Small intestine (tissue), 7 donors: Measurements from ENCODE around the gene TCERG1L. TPM values are rescaled to one million over a fixed set of nuclear protein-coding genes. Genes with fewer than 3 reads are reported as not detected.

Source experiments
- DNase-seq, 2 donors: peaks; one replicate each; pipeline versions ENCODE4 v3.0.0 to v3.0.0-alpha.2; 2013
- FAIRE-seq: peaks from 2 replicates; lab custom pipeline; 2012; peaks lifted over from hg19 to GRCh38; lab: Jason Lieb, UNC
- H3K27ac ChIP-seq, 3 donors: one replicate each; pipeline ENCODE4 v1.5.1; 2013; ENCODE audit warnings: low read length in 2 of 3, mild to moderate bottlenecking in 2 of 3, control low read depth in 1 of 3, inconsistent platforms in 1 of 3, low read depth in 1 of 3, moderate library complexity in 1 of 3
- H3K27me3 ChIP-seq, 3 donors: one replicate each; pipeline ENCODE4 v1.6.1; 2013; ENCODE audit warnings: low read length in 3 of 3, inconsistent platforms in 1 of 3; ENCODE audit not compliant: control insufficient read depth in 3 of 3, insufficient read depth in 3 of 3
- H3K36me3 ChIP-seq, 3 donors: one replicate each; pipeline ENCODE4 v1.6.1; 2013; ENCODE audit warnings: low read length in 3 of 3, inconsistent platforms in 1 of 3, low read depth in 1 of 3, mild to moderate bottlenecking in 1 of 3, moderate library complexity in 1 of 3; ENCODE audit not compliant: control insufficient read depth in 3 of 3, insufficient read depth in 2 of 3
- H3K4me1 ChIP-seq, 3 donors: one replicate each; pipeline ENCODE4 v1.6.1; 2013; ENCODE audit warnings: low read length in 2 of 3, inconsistent platforms in 1 of 3, low read depth in 1 of 3, mild to moderate bottlenecking in 1 of 3, moderate library complexity in 1 of 3; ENCODE audit not compliant: control insufficient read depth in 3 of 3, insufficient read depth in 2 of 3
- H3K4me3 ChIP-seq, 3 donors: one replicate each; pipeline ENCODE4 v1.5.1; 2013; ENCODE audit warnings: low read length in 3 of 3, control low read depth in 1 of 3, inconsistent platforms in 1 of 3, low read depth in 1 of 3, mild to moderate bottlenecking in 1 of 3, moderate library complexity in 1 of 3
- H3K9me3 ChIP-seq, 2 donors: one replicate each; pipeline ENCODE4 v1.6.1; 2013; ENCODE audit warnings: low read depth in 1 of 2, low read length in 1 of 2; ENCODE audit not compliant: control insufficient read depth in 2 of 2, insufficient read depth in 1 of 2
- WGBS, 3 donors: extraction: QIAGEN DNeasy Blood & Tissue Kit; methylation state at CpG; one replicate each; pipeline ENCODE4 v1.1.7; 2013; 5-methylcytosine and 5-hydroxymethylcytosine counted together
- polyA plus RNA-seq, 4 donors: library from polyadenylated mRNA; stranded (reverse) in 3 of 4; unstranded in 1 of 4; fragments of 200-250 nt in 3 of 4; fragments of 120-200 nt in 1 of 4; gene quantifications; one replicate each; pipeline versions ENCODE4 v1.2.1 to v1.2.3, GENCODE V29; 2013
- donor health status: healthy with polysubstance abuse.
- donor health status: control.
- donor health status: control.
- donor health status: Bipolar disorder and iron deficiency.
- donor health status: healthy.

The TCERG1L gene
- polyA plus RNA-seq, 4 donors, result 0.04 to 0.12 TPM; not detected in 2

DNA sequence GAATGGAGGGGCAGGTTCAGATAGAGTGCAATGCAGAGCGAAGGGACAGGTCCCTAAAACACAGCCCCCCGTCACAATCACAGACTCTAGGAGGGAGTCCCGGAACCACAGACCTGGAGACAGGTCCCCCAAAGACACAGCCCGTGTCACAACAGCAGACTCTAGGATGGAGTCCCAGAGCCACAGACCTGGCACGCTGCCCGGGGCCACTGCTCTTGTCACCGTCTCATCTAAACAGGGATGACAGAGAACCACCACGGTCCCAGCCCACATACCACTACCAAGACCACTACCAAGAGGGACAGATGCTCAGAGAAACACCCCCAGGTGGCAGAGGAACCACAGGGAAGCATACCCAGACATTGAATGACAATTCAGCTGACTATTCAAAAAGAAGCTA is 183.9 kb downstream of the TCERG1L start:
- 68 to 80% (median 79%) methylated on average over 8 of the region's 8 CpGs for WGBS, 3 donors

GRCh38 chr10:131127138-131127589 is 184.4 kb downstream of the TCERG1L start:
- FAIRE-seq (no peak), DNase-seq (no peak)
- 71 to 73% (median 72%) methylated on average over 9 of the region's 9 CpGs for WGBS, 3 donors
- Histone ChIP-seq H3K9me3 (peaks cover 0 to 2% of the 10 kb centered on the region in 2 donors), H3K4me1 (peaks cover 0 to 3% (median 0%) of the 10 kb centered on the region in 3 donors), H3K4me3 (no peak overlapping the region), H3K27me3 (peaks cover 0 to 2% (median 0%) of the 10 kb centered on the region in 3 donors), H3K36me3 (no peaks in the 10 kb centered on the region), H3K27ac (no peak overlapping the region)

More for the DNA sequence above, 183.9 kb downstream of the TCERG1L start:
- H3K9me3 ChIP-seq, result no peaks in the 10 kb centered on the region
- H3K27ac ChIP-seq, result no peak overlapping the region
- H3K36me3 ChIP-seq, result no peaks in the 10 kb centered on the region
- peaks cover 0 to 2% (median 0%) of the 10 kb centered on the region in 3 donors for H3K27me3 ChIP-seq
- FAIRE-seq, result no peak
- no peak overlapping the region for H3K4me3 ChIP-seq
- H3K4me1 ChIP-seq, result peaks cover 0 to 3% (median 0%) of the 10 kb centered on the region in 3 donors
- no peak for DNase-seq

DNA sequence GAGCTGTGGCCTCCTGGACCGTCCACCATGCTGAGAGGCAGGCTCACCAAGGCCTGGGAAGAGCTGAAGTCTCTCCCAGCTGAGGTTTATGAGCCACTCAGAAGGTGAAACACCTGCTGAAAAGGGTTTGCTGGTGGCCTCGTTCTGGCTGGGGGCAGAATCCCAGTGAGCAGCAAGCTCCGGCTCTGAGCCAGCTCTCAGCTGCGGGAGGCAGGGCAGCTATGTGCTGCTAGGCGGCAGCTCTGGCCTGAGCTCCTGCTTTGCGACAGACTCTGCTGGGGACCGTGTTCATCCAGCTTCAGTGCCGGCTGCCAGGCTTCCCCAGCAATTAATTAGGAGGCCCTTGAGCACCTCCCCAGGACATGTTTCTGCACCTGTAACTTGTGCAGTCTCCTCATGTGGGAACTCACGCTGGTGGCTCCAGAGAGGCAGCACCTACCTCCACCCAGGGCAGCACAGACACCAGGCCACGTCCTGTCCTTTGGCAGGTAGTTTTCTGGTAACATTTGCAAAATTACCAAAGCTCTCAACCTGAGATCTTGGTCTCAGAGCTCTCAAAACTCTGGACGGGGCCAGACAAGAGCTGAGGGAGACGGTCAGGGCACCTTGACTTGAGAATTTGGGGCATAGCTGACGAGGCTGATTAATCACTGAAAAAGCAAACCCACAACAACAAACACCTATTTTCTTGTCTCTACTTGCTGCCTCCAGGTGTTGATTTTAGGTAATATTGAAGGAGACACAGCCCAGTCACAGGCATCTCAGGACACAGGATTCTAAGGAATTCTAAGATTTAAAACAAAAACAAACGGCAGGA is 185.0 kb downstream of the TCERG1L start:
- FAIRE-seq (no peak), DNase-seq (no peak)
- H3K27ac ChIP-seq, result no peak overlapping the region
- peaks cover 0 to 2% (median 0%) of the 10 kb centered on the region in 3 donors for H3K27me3 ChIP-seq
- H3K9me3 ChIP-seq, result peaks cover 0 to 3% of the 10 kb centered on the region in 2 donors
- no peaks in the 10 kb centered on the region for H3K36me3 ChIP-seq
- H3K4me3 ChIP-seq, result no peak overlapping the region
- WGBS, 3 donors, result 49 to 71% (median 64%) methylated on average over 14 of the region's 14 CpGs
- no peaks in the 10 kb centered on the region for H3K4me1 ChIP-seq

DNA sequence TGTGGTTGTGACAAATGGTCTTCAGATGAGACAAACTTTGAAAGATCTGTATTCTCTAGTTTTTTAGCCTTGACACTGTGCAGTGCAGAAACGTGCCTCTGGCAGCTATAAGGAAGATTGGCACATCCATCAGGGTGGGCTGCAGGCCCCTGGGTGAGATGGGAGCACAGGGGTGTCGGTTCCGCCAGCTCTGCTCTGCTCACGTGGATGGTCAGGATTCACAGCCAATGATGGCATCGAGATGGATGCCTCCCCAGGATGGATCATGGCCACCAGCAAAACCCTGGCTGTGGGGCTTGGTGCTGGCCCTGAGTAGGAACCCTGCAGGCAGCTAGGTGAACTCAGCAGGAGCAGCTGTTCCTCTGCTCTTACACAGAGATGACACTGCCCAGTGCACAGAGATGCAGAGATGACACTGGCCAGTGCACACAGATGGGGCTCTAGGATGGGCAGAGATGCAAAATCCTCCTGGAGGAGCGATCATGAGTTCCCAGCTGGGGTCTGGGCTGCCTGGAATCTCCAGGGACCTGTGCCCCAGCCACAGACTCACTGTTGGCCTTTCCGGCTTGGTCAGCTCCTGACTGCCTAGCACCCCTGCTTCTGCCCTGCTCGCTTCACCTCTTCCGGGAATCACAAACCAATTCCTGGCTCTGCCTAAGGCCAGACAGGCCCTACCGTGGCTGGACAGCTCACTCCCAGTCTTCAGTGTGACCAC is 185.9 kb downstream of the TCERG1L start:
- Histone ChIP-seq H3K4me3 (no peak overlapping the region), H3K9me3 (peaks cover 0 to 3% of the 10 kb centered on the region in 2 donors), H3K4me1 (no peaks in the 10 kb centered on the region), H3K36me3 (no peaks in the 10 kb centered on the region), H3K27me3 (peaks cover 0 to 2% (median 0%) of the 10 kb centered on the region in 3 donors), H3K27ac (no peak overlapping the region)
- DNase-seq (no peak), FAIRE-seq (no peak)
- WGBS, 3 donors, result 72 to 78% (median 76%) methylated on average over 10 of the region's 10 CpGs

- H3K36me3 ChIP-seq, result no peaks in the 10 kb centered on the region
- FAIRE-seq, result no peak
- H3K9me3 ChIP-seq, result peaks cover 0 to 3% of the 10 kb centered on the region in 2 donors
- peaks cover 0 to 2% (median 0%) of the 10 kb centered on the region in 3 donors for H3K27me3 ChIP-seq
- H3K4me3 ChIP-seq, result no peak overlapping the region
- H3K4me1 ChIP-seq, result no peaks in the 10 kb centered on the region
- DNase-seq, result no peak
- H3K27ac ChIP-seq, result no peak overlapping the region
These were observed 186.6 kb downstream of the TCERG1L start for GRCh38 chr10:131124945-131125344.

- Histone ChIP-seq H3K9me3 (peaks cover 0 to 3% of the 10 kb centered on the region in 2 donors), H3K27ac (no peak overlapping the region), H3K4me3 (no peak overlapping the region), H3K27me3 (peaks cover 0 to 2% (median 0%) of the 10 kb centered on the region in 3 donors), H3K4me1 (no peaks in the 10 kb centered on the region), H3K36me3 (no peaks in the 10 kb centered on the region)
- 88 to 92% (median 90%) methylated on average over 11 of the region's 11 CpGs for WGBS, 3 donors
- no peak for FAIRE-seq
- no peak for DNase-seq
These were observed 188.0 kb downstream of the TCERG1L start for GRCh38 chr10:131123496-131123895.

- Histone ChIP-seq H3K9me3 (peaks cover 0 to 3% of the 10 kb centered on the region in 2 donors), H3K4me1 (no peaks in the 10 kb centered on the region), H3K4me3 (no peak overlapping the region), H3K27me3 (no peaks in the 10 kb centered on the region), H3K27ac (no peak overlapping the region), H3K36me3 (no peaks in the 10 kb centered on the region)
- FAIRE-seq (no peak), DNase-seq (no peak)
- 83 to 85% (median 85%) methylated on average over 11 of the region's 11 CpGs for WGBS, 3 donors
These were observed 189.9 kb downstream of the TCERG1L start for GRCh38 chr10:131121511-131122035.

DNA sequence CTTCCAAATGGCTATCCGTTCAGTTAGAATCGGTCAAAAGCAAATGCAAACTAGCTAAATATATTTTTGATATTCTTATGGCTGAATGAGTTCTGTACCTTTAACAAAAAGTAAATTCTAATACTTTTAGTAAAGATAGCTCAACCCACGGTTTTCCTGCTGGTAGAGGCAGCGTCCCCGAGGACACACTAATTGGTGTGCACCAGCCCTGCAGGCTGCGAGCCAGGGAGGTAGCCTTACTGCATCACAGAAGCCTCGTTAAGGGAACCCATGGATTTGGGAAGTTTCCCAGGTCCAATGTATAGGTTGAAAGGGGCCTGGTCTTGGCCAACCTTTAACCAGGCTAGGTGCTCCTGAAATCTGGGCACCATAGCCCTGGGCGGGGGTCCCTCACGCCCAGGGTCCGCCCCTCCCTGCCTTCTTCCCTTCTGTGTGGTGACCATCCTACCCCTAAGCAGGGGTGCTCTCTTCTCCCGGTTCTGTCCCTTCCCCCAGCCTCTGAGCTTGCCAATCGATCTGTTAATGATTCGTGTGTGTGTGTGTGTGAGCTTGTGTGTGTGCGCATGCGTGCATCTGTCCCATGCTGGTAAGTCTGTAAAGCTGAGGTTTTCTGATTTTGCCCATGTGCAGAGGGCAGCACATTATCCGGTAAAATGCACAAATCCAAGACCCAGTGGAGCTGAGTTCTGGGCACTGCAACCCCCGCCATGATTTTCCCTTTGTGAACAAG is 191.7 kb downstream of the TCERG1L start:
- no peak for FAIRE-seq
- no peak for DNase-seq
- WGBS, 3 donors, result 57 to 75% (median 67%) methylated on average over 17 of the region's 17 CpGs
- no peaks in the 10 kb centered on the region for H3K4me1 ChIP-seq
- H3K27ac ChIP-seq, result no peak overlapping the region
- no peak overlapping the region for H3K4me3 ChIP-seq
- no peaks in the 10 kb centered on the region for H3K27me3 ChIP-seq
- H3K9me3 ChIP-seq, result peaks cover 0 to 3% of the 10 kb centered on the region in 2 donors
- no peaks in the 10 kb centered on the region for H3K36me3 ChIP-seq
